ENCODE data around the gene TMC1. TPM values are rescaled to one million over a fixed set of nuclear protein-coding genes. Genes with fewer than 3 reads are reported as not detected.
"Not testable (repeated sequence)": the region's sequence is repeated elsewhere in the genome, so short reads cannot be mapped to it uniquely, and the experiment has no call there.

Gene TMC1
- 0.22 to 0.29 TPM in 2 of 3 replicates, not detected in the other for total RNA-seq

DNA sequence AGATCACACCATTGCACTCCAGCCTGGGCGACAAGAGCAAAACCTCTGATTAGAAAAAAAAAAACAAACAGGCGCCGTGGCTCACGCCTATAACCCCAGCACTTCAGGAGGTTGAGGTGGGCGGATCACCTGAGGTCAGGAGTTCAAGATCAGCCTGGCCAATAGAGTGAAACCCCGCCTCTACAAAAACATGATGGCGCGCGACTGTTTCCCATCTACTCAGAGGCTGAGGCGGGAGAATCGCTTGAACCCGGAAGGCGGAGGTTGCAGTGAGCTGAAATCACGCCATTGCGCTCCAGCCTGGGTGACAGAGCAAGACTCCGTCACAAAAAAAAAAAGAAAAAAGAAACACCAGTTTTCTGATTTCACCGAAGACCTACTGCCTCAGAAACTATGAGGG is at the start of gene TMC1:
TMC1 (plus strand) TSS at position 193 of the 400 bp plus-strand sequence. CDS start 127,041 bp downstream, outside the sequence.
- not testable (repeated sequence) for H3K27me3 Mint-ChIP-seq (ENCODE audit: low read depth); H3K36me3 Mint-ChIP-seq; DNase-seq (ENCODE audit: low spot score in 2 of 2, unreplicated experiment in 2 of 2); H3K4me3 Mint-ChIP-seq; H3K9me3 Mint-ChIP-seq
- Mint-ChIP-seq H3K4me1 (peaks cover 15% of the 10 kb centered on the region), H3K27ac (peak within 1 kb of the TSS; percentile 56)

DNA sequence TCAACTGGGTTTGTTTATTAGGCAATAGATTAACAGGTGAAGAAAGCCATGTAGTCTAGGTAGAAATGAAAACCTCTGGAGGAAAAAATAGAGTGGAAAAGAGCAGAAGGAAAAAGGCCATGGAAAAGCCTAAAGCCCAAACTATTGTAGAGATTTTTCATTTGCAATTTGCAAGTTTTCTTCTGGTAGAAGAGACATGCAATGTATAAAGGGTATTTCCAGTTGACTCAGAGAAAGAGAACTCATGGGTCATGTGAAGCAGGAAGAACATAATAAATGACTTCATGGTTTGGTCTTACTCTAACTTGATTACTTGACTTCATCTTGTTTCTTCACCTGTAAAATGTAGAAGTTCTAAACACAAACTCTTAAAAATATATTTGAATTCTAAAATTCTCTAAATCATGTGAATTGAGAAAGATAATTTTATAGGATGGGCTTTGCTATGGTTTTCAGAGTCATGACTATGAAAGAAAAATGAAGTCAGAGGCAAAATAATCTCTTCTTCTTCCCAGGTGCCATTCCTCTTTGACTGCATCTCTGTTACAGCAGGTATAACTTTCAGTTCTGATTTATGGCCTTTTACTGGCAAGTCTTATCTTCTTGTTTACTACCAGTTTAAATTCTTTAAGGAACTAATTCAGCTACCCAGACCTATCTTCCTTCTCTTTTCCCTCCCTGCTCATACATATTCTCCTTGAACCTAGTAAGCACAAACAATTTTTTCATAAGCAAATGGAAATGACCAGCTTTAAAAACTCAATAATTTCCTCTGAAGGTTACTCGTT is 47.7 kb upstream of the TMC1 start:
- peaks cover 42% of the 10 kb centered on the region for H3K4me1 Mint-ChIP-seq
- no peak for DNase-seq (ENCODE audit: low spot score in 2 of 2, unreplicated experiment in 2 of 2)
- TF ChIP-seq, protein P1, sequence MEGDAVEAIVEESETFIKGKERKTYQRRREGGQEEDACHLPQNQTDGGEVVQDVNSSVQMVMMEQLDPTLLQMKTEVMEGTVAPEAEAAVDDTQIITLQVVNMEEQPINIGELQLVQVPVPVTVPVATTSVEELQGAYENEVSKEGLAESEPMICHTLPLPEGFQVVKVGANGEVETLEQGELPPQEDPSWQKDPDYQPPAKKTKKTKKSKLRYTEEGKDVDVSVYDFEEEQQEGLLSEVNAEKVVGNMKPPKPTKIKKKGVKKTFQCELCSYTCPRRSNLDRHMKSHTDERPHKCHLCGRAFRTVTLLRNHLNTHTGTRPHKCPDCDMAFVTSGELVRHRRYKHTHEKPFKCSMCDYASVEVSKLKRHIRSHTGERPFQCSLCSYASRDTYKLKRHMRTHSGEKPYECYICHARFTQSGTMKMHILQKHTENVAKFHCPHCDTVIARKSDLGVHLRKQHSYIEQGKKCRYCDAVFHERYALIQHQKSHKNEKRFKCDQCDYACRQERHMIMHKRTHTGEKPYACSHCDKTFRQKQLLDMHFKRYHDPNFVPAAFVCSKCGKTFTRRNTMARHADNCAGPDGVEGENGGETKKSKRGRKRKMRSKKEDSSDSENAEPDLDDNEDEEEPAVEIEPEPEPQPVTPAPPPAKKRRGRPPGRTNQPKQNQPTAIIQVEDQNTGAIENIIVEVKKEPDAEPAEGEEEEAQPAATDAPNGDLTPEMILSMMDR (IDR thresholded peaks at IDR 0.05; ENCODE audit: unreplicated experiment) = no peak
- H3K27me3 Mint-ChIP-seq (ENCODE audit: low read depth) = no peaks in the 10 kb centered on the region
- H3K36me3 Mint-ChIP-seq = no peaks in the 10 kb centered on the region
- H3K4me3 Mint-ChIP-seq = no peak overlapping the region
- peak overlapping the region; percentile 56 for H3K27ac Mint-ChIP-seq
- H3K9me3 Mint-ChIP-seq = no peaks in the 10 kb centered on the region

DNA sequence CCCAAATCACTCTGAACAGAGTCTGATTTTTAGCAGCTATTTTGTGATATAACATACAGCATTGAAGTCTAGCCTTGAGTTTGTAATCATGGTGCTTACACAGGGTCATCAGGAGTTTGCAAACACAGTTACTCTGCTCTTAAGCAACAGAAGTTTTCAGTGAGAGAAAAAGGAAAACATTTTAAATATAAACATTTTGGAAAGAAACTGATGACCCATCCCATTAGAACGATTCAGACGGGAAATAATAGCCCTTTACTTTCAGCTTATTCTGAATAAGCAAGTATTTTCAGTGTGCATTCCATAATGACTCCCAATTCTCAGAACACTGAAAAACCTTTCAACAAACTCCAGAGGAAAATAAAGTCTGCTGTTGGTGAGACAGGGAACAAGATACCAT is 46.7 kb upstream of the TMC1 start:
- H3K4me1 Mint-ChIP-seq = peaks cover 48% of the 10 kb centered on the region
- H3K27ac Mint-ChIP-seq = no peak overlapping the region
- no peaks in the 10 kb centered on the region for H3K9me3 Mint-ChIP-seq
- H3K27me3 Mint-ChIP-seq (ENCODE audit: low read depth) = no peaks in the 10 kb centered on the region
- TF ChIP-seq, protein P1 (IDR thresholded peaks at IDR 0.05; ENCODE audit: unreplicated experiment) = no peak
- H3K4me3 Mint-ChIP-seq = no peak overlapping the region
- no peaks in the 10 kb centered on the region for H3K36me3 Mint-ChIP-seq
- no peak for DNase-seq (ENCODE audit: low spot score in 2 of 2, unreplicated experiment in 2 of 2)

DNA sequence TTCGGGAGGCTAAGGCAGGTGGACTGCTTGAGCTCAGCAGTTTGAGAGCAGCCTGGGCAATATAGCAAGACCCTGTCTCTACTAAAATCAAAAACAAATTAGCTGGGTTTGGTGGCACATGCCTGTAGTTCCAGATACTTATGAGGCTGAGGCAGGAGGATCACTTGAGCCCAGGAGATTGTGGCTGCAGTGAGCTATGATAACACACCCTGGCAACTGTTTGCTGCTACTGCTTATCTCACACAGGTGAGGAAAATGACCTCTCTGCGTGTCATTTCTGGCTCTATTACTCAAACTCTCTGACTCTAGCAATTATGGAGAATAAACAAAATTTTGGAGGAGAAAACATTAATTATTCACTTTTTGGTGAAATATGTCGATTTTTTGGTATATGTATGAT is 45.3 kb upstream of the TMC1 start:
- no peak overlapping the region for H3K4me3 Mint-ChIP-seq
- TF ChIP-seq, protein P1 (IDR thresholded peaks at IDR 0.05; ENCODE audit: unreplicated experiment) = no peak
- DNase-seq (ENCODE audit: low spot score in 2 of 2, unreplicated experiment in 2 of 2) = no peak
- no peaks in the 10 kb centered on the region for H3K27me3 Mint-ChIP-seq (ENCODE audit: low read depth)
- H3K4me1 Mint-ChIP-seq = peaks cover 55% of the 10 kb centered on the region
- no peaks in the 10 kb centered on the region for H3K36me3 Mint-ChIP-seq
- H3K27ac Mint-ChIP-seq = no peak overlapping the region
- no peaks in the 10 kb centered on the region for H3K9me3 Mint-ChIP-seq

DNA sequence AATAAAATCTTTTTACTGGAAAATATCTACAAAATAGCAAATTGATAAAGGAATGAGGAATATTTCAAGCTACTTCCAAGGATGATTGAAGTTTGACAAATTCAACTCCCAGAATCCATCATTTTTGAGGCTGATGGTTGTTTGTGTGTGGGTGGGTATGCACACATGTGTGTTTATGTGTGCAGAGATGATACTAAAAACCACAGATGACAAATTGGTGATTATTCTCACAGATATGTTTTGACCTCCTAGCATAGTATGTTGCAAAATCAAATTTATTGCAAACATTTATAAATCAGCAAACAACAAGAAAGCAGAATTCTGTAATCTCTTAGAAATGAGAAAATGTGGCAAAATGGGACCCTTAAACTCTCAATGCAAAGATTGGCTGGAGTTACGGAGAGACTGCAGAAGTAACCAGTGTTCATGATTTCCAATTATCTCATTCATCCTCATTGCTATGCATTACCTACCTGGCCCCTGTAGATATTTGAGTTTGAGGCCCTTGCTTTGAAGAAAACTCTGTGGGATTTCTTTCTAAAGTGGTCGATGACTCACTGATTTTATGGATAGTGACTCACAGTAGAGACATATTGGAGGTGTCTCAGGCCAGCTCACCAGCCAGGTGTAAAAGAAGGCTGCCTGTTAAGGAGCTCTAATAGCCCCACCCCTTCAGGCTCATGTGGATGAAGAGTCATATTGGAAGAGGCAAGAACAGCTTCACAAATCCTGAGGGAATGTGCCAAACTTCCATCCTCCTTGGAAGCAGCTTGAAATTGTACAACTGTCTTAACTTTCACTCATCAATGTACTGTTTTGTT is 44.6 kb upstream of the TMC1 start:
- Mint-ChIP-seq H3K4me1 (peaks cover 62% of the 10 kb centered on the region), H3K4me3 (no peak overlapping the region), H3K27ac (peak overlapping the region; percentile 91), H3K27me3 (ENCODE audit: low read depth) (no peaks in the 10 kb centered on the region), H3K36me3 (no peaks in the 10 kb centered on the region), H3K9me3 (no peaks in the 10 kb centered on the region)
- TF ChIP-seq, protein P1 (IDR thresholded peaks at IDR 0.05; ENCODE audit: unreplicated experiment) = no peak
- DNase-seq (ENCODE audit: low spot score in 2 of 2, unreplicated experiment in 2 of 2) = no peak
